Panc1 (cell line): ENCODE data around the gene AMN. TPM values are rescaled to one million over a fixed set of nuclear protein-coding genes. Genes with fewer than 3 reads are reported as not detected.

ENCODE experiments used
- ATAC-seq: fragments of 200-7000 bp; cut with Tn5 transposase; 2 replicates; pipeline ENCODE4 v1.9.1; 2020; ENCODE audit warnings: mild to moderate bottlenecking, moderate library complexity
- BruUV-seq: library from RNA; stranded (reverse); fragments of 400-500 nt; replicated peaks from 2 replicates; lab custom pipeline; 2021; lab: Mats Ljungman, UMichigan
- CTCF ChIA-PET: fragments of 300-600 bp; sonication (Branson Sonifier 250); formaldehyde crosslinking; loops from one replicate; lab custom pipeline; 2022; ENCODE audit warnings: antibody characterized with exemption; lab: Charles Lee
- POLR2A ChIA-PET: fragments of 300-600 bp; sonication (Branson Sonifier 250); formaldehyde crosslinking; loops from one replicate; lab custom pipeline; 2022; ENCODE audit warnings: antibody characterized with exemption; lab: Charles Lee
- DNase-seq: peaks from one replicate; pipeline ENCODE4 v3.0.0-alpha.2; 2010; ENCODE audit warnings: low read depth, low spot score
- H3K27ac ChIP-seq: 2 replicates; pipeline ENCODE4 v1.5.1; 2011; ENCODE audit warnings: mild to moderate bottlenecking, low read length, inconsistent platforms
- H3K27me3 ChIP-seq: fragments of 200-500 bp; sonication (Bioruptor generic); 2 replicates; pipeline ENCODE4 v1.6.0; 2014; ENCODE audit warnings: low read length, inconsistent platforms; ENCODE audit not compliant: control insufficient read depth, insufficient read depth
- H3K36me3 ChIP-seq: fragments of 200-500 bp; sonication (Bioruptor generic); 2 replicates; pipeline ENCODE4 v1.5.1; 2014; ENCODE audit warnings: inconsistent platforms, mild to moderate bottlenecking, low read length, moderate library complexity; ENCODE audit not compliant: control insufficient read depth, insufficient read depth
- H3K4me1 ChIP-seq: 2 replicates; pipeline ENCODE4 v1.5.1; 2011; ENCODE audit warnings: inconsistent platforms, mild to moderate bottlenecking, low read length, moderate library complexity; ENCODE audit not compliant: control insufficient read depth, insufficient read depth
- H3K4me3 ChIP-seq, 2 experiments: 2 replicates each; pipeline ENCODE4 v1.5.1; 2011 to 2012; ENCODE audit warnings: low read depth in 2 of 2, low read length in 2 of 2, mild to moderate bottlenecking in 2 of 2, inconsistent platforms in 1 of 2, moderate library complexity in 1 of 2
- H3K9me3 ChIP-seq: fragments of 200-500 bp; sonication (Bioruptor generic); 2 replicates; pipeline ENCODE4 v1.5.1; 2014; ENCODE audit warnings: low read depth, mild to moderate bottlenecking, inconsistent platforms, low read length, moderate library complexity; ENCODE audit not compliant: control insufficient read depth, insufficient read depth
- POLR2AphosphoS5 ChIP-seq: IDR thresholded peaks from 2 replicates; pipeline ENCODE4 v1.6.1; 2012; ENCODE audit warnings: mild to moderate bottlenecking, low read depth, low read length, moderate library complexity
- SIN3A ChIP-seq: IDR thresholded peaks from 2 replicates; pipeline ENCODE4 v1.6.1; 2012; ENCODE audit warnings: low read depth, mild to moderate bottlenecking, low read length, moderate library complexity, borderline replicate concordance; ENCODE audit not compliant: insufficient read depth
- TCF7L2 ChIP-seq: IDR thresholded peaks from 2 replicates; pipeline ENCODE4 v1.6.1; 2011; ENCODE audit warnings: mild to moderate bottlenecking, low read depth, low read length, inconsistent platforms
- in situ Hi-C: cut with HindIII; loops from 2 replicates; pipeline ENCODE4 v1.10.0; 2016; ENCODE audit warnings: low sequenced_read_pairs, low pct_unique_long_range_greater_than_20kb
- intact Hi-C: fragments of 100-400 bp; cut with micrococcal nuclease; formaldehyde crosslinking; loops from one replicate; pipeline ENCODE4 v1.10.0; 2022; ENCODE audit not compliant: unreplicated experiment
- total RNA-seq: library from RNA; stranded (reverse); gene quantifications from one replicate; pipeline ENCODE4 v1.2.1, GENCODE V29; 2021; ENCODE audit not compliant: unreplicated experiment
- TF ChIP-seq, protein P1 (sequence below), 2 experiments: IDR thresholded peaks; 2 replicates each; pipeline ENCODE4 v1.6.1; 2011 to 2012; ENCODE audit warnings: low read depth in 2 of 2, control low read depth in 1 of 2, low read length in 1 of 2, mild to moderate bottlenecking in 1 of 2, moderate library complexity in 1 of 2; ENCODE audit not compliant: insufficient read depth in 1 of 2
- TF ChIP-seq, protein P2 (sequence below): fragments of 450-650 bp; IDR thresholded peaks from 2 replicates; pipeline ENCODE4 v1.5.1; 2017; ENCODE audit warnings: mild to moderate bottlenecking

Gene AMN
- total RNA-seq, 1 experiment from 2014 or later = 0.44 TPM

DNA sequence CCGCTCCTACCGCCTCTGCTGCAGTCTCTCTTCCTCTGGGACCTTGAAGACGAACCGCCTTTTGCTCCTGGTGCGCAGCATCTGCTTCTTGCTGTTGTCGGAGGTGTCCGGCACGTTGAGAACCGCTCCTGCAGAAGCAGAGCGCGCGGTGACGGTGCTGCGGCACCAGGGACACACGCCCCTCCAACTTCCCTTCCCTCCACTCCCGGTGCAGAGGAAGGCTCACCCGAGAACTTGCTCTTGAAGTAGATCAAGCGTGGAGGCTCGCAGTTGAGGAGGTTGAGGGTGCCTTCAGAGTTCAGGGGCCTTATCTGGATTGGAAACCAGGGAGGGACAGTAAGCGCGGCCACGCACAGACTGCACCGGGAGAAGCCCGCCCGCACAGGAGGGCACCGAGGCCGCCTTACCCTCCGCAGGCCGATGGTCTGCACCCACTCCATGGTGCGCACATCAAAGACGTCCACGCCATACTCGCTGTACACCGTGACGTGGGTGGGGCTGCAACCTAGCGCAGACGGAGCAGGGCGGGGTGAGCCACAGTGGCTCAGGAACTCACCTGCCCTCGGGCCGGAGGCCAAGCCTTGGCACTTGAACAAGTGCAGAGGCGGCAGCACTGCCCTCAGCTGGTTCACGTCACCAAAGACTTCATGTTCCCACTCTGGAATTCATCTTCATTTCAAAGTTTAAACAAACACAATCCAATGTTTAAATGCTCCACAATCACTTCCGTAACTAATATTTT lies 17.5 kb downstream of the AMN start:
- CTCF ChIA-PET = no interaction called here
- no peak overlapping the region for H3K4me3 ChIP-seq
- H3K4me1 ChIP-seq = no peaks in the 10 kb centered on the region
- TSS peak; percentile 30 for BruUV-seq
- TF ChIP-seq SIN3A (no peak), TCF7L2 (no peak), POLR2AphosphoS5 (no peak)
- TF ChIP-seq, protein P1, sequence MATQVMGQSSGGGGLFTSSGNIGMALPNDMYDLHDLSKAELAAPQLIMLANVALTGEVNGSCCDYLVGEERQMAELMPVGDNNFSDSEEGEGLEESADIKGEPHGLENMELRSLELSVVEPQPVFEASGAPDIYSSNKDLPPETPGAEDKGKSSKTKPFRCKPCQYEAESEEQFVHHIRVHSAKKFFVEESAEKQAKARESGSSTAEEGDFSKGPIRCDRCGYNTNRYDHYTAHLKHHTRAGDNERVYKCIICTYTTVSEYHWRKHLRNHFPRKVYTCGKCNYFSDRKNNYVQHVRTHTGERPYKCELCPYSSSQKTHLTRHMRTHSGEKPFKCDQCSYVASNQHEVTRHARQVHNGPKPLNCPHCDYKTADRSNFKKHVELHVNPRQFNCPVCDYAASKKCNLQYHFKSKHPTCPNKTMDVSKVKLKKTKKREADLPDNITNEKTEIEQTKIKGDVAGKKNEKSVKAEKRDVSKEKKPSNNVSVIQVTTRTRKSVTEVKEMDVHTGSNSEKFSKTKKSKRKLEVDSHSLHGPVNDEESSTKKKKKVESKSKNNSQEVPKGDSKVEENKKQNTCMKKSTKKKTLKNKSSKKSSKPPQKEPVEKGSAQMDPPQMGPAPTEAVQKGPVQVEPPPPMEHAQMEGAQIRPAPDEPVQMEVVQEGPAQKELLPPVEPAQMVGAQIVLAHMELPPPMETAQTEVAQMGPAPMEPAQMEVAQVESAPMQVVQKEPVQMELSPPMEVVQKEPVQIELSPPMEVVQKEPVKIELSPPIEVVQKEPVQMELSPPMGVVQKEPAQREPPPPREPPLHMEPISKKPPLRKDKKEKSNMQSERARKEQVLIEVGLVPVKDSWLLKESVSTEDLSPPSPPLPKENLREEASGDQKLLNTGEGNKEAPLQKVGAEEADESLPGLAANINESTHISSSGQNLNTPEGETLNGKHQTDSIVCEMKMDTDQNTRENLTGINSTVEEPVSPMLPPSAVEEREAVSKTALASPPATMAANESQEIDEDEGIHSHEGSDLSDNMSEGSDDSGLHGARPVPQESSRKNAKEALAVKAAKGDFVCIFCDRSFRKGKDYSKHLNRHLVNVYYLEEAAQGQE (IDR thresholded peaks at IDR 0.05; ENCODE audit: insufficient read depth in 1 of 2, low read depth in 2 of 2, low read length in 1 of 2) = no peak
- TF ChIP-seq, protein P2, sequence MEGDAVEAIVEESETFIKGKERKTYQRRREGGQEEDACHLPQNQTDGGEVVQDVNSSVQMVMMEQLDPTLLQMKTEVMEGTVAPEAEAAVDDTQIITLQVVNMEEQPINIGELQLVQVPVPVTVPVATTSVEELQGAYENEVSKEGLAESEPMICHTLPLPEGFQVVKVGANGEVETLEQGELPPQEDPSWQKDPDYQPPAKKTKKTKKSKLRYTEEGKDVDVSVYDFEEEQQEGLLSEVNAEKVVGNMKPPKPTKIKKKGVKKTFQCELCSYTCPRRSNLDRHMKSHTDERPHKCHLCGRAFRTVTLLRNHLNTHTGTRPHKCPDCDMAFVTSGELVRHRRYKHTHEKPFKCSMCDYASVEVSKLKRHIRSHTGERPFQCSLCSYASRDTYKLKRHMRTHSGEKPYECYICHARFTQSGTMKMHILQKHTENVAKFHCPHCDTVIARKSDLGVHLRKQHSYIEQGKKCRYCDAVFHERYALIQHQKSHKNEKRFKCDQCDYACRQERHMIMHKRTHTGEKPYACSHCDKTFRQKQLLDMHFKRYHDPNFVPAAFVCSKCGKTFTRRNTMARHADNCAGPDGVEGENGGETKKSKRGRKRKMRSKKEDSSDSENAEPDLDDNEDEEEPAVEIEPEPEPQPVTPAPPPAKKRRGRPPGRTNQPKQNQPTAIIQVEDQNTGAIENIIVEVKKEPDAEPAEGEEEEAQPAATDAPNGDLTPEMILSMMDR = no peak
- in situ Hi-C loops (no loop called here), intact Hi-C loops (no loop called here)
- H3K27ac ChIP-seq = no peak overlapping the region
- ATAC-seq (no peak), DNase-seq (no peak)
- H3K27me3 ChIP-seq = no peaks in the 10 kb centered on the region
- no peaks in the 10 kb centered on the region for H3K36me3 ChIP-seq
- H3K9me3 ChIP-seq = no peaks in the 10 kb centered on the region
- POLR2A ChIA-PET = no interaction called here

DNA sequence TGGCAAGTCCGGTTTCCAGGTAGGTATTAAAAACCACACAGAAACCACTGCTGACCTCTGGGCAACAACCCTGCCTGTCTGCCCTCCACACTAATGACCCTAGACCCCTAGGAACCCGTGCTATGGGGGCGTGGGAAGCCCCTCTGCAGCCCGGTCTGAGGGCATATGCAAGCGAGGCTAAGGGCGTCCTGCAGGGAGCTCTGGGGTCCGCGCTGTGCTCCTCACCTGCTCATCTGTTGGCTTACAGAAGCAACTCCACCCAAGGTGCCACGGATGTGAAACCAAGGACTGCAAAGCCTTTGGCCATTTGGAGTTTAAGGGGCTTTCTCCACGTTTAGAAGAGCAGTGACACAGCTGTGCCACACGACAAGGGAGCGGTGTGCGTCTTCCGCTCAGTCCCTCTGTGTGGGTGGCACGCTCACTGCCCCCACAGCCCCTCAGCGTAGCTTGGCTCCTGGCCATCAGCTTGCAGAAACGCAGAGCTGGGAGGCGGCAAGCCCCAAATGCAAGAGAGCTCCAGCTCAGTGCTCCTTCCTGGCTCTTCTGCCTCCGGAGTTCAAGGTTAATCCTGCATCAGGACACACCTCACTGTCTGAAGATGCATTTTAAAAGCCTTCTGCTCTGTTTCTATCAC lies 18.4 kb downstream of the AMN start:
- ChIA-PET CTCF (no interaction called here), POLR2A (no interaction called here)
- DNase-seq (no peak), ATAC-seq (no peak)
- no peak overlapping the region for H3K4me3 ChIP-seq
- intact Hi-C loops = no loop called here
- no peaks in the 10 kb centered on the region for H3K4me1 ChIP-seq
- H3K27me3 ChIP-seq = no peaks in the 10 kb centered on the region
- BruUV-seq = no TSS peak
- TF ChIP-seq SIN3A = no peak
- TF ChIP-seq, protein P2 = no peak
- no peak for TF ChIP-seq TCF7L2
- TF ChIP-seq POLR2AphosphoS5 = no peak
- TF ChIP-seq, protein P1 (IDR thresholded peaks at IDR 0.05; ENCODE audit: insufficient read depth in 1 of 2, low read depth in 2 of 2, low read length in 1 of 2) = no peak
- in situ Hi-C loops = no loop called here
- no peaks in the 10 kb centered on the region for H3K9me3 ChIP-seq
- H3K27ac ChIP-seq = no peak overlapping the region
- H3K36me3 ChIP-seq = 0 out of 2 replicates have a peak, but pooled peaks cover 2% of the 10 kb centered on the region
